ENCODE data around the gene FOXP2.
"Not testable (repeated sequence)": the region's sequence is repeated elsewhere in the genome, so short reads cannot be mapped to it uniquely, and the experiment has no call there.

Gene FOXP2

GRCh38 chr7:114422507-114423501, 8.2 kb downstream of the FOXP2 start:
- DNase-seq (ENCODE audit: low read depth): no peak

DNA sequence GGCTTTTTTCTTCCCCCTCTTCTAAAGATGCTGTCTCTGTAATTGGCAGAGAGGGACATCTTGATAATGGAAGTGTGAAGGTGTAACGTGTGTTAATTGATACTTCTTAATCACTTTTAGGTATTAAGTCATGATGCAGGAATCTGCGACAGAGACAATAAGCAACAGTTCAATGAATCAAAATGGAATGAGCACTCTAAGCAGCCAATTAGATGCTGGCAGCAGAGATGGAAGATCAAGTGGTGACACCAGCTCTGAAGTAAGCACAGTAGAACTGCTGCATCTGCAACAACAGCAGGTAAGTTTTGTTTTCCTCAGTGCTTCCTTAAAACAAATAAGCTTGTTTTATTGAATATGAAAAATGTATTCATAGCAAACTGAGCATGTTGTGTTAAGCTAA, 11.8 kb downstream of the FOXP2 start:
- DNase-seq (ENCODE audit: low read depth): no peak

GRCh38 chr7:114426824-114427223, 12.2 kb downstream of the FOXP2 start:
- no peak for DNase-seq (ENCODE audit: low read depth)

GRCh38 chr7:114428211-114428610, 13.6 kb downstream of the FOXP2 start:
- DNase-seq (ENCODE audit: low read depth): no peak

DNA sequence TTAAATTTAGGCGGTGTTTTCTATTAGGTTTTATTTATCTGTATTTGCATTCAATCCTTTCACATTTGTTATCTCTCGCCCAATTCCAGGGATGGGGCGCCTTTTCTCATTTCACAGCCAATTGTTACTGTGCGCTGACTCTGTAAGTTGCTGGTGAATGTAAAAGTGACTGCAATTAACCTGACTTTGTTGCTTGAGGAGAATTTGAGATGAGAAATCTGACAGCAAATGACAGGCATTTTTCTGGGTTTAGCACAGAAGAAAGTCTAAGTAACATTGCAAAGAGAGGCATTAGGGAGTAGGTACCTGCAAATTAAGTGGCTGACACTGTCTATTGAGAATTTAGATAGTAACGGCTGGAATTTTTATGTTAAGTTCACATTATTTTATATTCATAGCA, 16.6 kb downstream of the FOXP2 start:
- no peak for DNase-seq (ENCODE audit: low read depth)

- no peak for DNase-seq (ENCODE audit: low read depth)
Observed at GRCh38 chr7:114432061-114432460, 17.4 kb downstream of the FOXP2 start.

- no peak for DNase-seq (ENCODE audit: low read depth)
Observed at GRCh38 chr7:114432703-114433102, 18.1 kb downstream of the FOXP2 start.

GRCh38 chr7:114439581-114439980, 25.0 kb downstream of the FOXP2 start:
- no peak for DNase-seq (ENCODE audit: low read depth)

- not testable (repeated sequence) for DNase-seq (ENCODE audit: low read depth)
Observed at GRCh38 chr7:114440927-114441326, 26.3 kb downstream of the FOXP2 start.

DNA sequence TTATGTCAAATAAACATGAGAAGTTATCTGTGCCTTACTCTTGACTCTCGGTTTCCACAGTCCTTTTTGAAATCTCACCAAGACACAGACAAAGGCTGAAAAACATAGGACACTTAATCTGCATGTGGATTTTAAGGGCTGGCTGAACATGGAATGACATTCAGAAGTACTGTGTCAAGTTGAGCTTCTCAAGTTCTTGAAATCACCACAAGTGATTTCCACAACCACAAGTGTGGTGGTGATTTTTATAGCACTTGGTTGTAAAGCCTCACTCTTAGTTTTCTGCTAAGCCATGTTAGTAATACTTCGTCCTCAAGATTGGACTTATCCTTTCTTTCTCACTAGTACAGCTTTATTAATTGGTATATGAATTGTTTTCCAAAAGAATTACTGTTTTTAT, 29.6 kb downstream of the FOXP2 start:
- DNase-seq (ENCODE audit: low read depth): no peak

GRCh38 chr7:114450431-114450830, 35.8 kb downstream of the FOXP2 start:
- no peak for DNase-seq (ENCODE audit: low read depth)

DNA sequence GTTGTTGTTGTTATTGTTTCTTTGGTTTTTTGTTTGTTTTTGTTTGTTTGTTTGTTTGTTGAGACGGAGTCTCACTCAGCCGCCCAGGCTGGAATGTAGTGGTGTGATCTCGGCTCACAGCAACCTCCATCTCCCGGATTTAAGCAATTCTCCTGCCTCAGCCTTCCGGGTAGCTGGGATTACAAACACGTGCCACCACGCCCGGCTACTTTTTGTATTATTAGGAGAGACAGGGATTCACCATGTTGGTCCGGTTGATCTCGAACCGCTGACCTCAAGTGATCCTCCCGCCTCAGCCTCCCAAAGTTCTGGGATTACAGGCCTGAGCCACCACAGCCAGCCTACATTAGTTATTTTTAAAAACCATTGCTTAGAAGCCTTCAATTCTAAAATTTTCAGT, 45.0 kb downstream of the FOXP2 start:
- DNase-seq (ENCODE audit: low read depth): no peak

GRCh38 chr7:114460021-114460420, 45.4 kb downstream of the FOXP2 start:
- no peak for DNase-seq (ENCODE audit: low read depth)

- no peak for DNase-seq (ENCODE audit: low read depth)
Observed at GRCh38 chr7:114466917-114467316, 52.3 kb downstream of the FOXP2 start.

DNA sequence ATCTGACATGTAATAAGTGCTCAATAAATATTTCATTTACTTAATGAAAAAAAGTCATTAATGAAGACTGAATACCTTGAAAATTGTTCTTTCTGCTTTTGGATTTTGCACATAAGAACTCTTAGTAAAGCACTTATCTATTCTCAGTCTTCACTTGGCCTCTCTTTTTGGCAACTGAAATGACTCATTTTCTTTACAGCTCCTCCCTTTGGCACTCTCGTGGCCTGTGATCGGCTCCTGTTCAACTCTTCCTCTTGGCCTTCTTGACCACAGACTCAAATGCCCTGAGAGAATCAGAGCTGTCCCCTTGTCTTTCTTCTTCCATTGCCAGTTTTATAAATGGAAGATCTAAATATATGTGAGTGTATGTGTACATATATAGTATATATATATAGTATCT, 54.2 kb downstream of the FOXP2 start:
- no peak for DNase-seq (ENCODE audit: low read depth)

DNA sequence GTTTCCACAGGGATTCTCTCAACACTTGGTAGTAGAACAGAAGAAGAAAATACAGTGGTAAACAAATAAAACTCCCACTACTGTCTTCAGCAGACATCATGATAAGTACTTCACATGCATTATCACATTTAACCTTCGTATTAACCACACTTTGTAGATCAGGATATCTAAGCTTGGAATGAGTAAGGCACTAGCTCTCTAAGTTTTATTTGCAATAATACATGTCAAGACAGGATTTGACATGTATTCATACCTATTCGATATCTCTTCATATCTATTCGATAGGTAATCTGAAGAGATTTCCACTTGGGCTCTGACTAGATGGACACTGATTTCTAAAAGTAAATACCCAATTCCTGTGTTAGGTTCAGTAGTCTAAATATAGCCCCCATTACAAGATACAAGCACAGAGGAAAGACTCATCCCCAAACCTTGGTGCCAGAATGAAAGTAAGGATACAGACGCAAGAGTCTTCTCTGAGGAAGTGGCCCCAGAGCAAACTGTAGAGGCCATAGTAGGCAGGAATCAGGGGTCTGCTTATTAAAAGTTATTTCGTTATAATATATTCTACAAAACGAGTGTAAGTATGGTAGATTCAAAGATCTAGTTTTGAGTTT, 58.4 kb downstream of the FOXP2 start:
- no peak for DNase-seq (ENCODE audit: low read depth)

DNA sequence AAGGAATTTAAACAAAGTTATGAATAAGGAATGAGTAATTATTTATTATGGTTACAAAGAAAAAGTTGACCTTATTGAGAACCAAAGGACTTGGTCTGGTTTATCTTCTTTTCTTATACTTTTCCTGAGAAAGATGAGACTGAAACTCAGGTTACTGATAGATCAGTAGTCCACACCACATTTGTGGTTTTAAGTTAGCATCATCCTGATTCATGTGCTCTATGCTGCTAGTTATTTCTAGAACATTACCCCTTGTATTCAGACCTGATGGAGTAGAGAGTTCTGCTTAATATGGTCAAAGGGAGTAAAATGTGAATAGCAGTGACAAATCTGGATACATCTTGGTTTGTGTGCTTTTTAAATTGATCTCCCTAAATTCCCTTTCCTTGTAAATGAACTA, 63.8 kb downstream of the FOXP2 start:
- no peak for DNase-seq (ENCODE audit: low read depth)

DNA sequence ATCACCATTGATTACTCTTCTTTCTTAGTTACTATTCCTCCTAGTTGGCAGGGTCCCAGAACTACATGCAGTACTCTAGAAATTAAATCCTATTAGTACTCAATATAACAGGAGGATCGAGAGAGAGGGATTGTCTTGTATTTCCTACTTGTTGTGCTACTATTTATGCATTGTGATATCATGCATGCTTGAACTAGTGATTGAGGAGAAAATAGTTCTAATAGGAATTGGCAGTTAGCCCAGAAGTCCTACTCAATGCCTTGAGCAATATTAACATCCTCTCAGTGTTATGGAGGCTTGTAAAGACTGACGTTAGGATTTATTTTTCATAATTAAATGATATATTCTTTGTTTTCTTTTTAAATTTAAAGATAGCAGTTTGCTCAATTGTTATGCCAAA, 67.4 kb downstream of the FOXP2 start:
- no peak for DNase-seq (ENCODE audit: low read depth)

- DNase-seq (ENCODE audit: low read depth): no peak
Observed at GRCh38 chr7:114484226-114484625, 69.6 kb downstream of the FOXP2 start.

- DNase-seq (ENCODE audit: low read depth): no peak
Observed at GRCh38 chr7:114487174-114487573, 72.6 kb downstream of the FOXP2 start.

DNA sequence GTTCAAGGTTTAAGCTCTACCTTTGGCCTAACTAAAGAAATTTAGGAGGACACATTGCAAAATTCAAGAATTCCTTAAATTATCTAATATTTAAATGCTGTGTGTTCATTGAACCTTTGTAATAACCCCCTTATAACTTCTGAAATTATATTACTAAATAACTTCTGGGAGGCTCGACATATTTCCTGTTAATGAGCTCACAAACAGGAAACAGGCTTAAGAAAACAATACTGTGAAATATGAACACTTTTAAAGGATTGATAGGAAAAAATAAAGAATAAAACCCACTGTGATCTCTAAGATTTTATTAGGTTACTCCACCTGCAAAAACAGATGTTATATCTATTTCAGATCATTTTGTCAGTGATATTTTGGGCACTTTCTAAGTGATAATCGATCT, 74.1 kb downstream of the FOXP2 start:
- no peak for DNase-seq (ENCODE audit: low read depth)

DNA sequence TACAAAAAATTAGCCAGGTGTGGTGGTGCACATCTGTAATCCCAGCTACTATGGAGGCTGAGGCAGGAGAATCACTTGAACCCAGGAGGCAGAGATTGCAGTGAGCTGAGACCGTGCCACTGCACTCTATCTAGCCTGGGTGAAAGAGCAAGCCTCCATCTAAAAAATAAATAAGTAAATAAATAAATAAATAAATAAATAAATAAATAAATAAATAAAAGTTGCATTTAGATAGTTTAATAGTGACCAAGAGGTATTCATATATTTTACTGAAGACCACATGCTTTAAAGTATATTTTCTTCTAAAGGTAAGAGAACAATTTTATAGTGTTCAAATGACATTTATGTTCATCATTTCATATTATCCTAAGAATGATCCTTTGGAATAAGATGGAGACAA, 82.9 kb downstream of the FOXP2 start:
- DNase-seq (ENCODE audit: low read depth): not testable (repeated sequence)

DNA sequence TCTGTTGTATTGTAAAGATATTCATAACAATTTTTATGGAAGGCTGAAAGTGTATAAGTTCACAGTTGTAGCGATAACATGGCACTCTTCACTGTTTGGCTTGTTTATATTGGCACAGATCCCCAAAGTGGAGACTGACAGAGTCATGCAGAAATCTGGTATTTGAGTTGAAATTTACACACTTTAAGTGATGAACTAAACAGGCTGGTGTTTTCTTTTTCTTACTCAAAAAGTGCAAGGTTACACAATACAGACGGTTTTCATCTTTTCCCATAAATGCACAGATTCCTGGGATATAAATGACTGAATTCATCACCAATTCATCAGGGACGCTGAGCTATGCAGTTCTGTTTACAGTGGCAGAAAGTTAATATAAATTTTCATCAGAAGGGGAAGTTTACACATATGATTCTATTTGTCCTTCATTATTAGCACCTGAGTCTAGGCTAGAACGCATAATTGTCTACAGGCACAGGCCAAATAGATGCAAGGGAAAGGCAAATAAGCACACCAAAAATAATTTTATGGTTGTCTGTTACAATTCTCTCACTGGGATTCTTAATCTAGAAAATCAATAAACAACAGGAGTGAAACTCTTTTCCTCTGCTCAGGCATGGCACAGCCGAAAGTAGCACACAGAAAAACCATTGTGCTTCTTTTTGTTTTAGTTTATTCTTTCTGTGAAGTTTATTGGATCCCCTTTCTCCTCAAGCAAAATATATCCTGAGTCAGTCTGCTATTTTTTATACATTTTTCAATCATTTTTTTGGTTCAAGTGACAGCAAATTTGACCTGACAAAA, 88.0 kb downstream of the FOXP2 start:
- DNase-seq (ENCODE audit: low read depth): no peak
